HepG2 (cell line): Measurements from ENCODE around the gene WDR62. TPM values are rescaled to one million over a fixed set of nuclear protein-coding genes. Genes with fewer than 3 reads are reported as not detected.

Experiments
- BRD4 ChIP-seq: sonication (generic); formaldehyde crosslinking; IDR thresholded peaks from 2 replicates; pipeline ENCODE4 v1.4.0; 2020; ENCODE audit warnings: missing genetic modification reagents
- EZH2 ChIP-seq: conservative IDR thresholded peaks from 2 replicates; pipeline ENCODE4 v1.6.1; 2012; ENCODE audit warnings: mild to moderate bottlenecking, low read depth, low read length, moderate library complexity
- HDAC1 ChIP-seq: sonication (generic); formaldehyde crosslinking; IDR thresholded peaks from 2 replicates; pipeline ENCODE4 v1.5.1; 2020; ENCODE audit warnings: mild to moderate bottlenecking, missing genetic modification reagents
- MED1 ChIP-seq: sonication (generic); formaldehyde crosslinking; IDR thresholded peaks from 2 replicates; pipeline ENCODE4 v1.4.0; 2020; ENCODE audit warnings: missing genetic modification reagents
- MEIS1 ChIP-seq: sonication (generic); formaldehyde crosslinking; IDR thresholded peaks from 2 replicates; pipeline ENCODE4 v1.9.0; 2021; ENCODE audit warnings: mild to moderate bottlenecking, missing genetic modification reagents, moderate library complexity, borderline replicate concordance
- NFE2L2 ChIP-seq: fragments of 150-350 bp; IDR thresholded peaks from 2 replicates; pipeline ENCODE4 v1.6.1; 2014; ENCODE audit warnings: low read length
- NFKB2 ChIP-seq: sonication (generic); formaldehyde crosslinking; IDR thresholded peaks from 2 replicates; pipeline ENCODE4 v1.4.0; 2020; ENCODE audit warnings: missing genetic modification reagents, borderline replicate concordance
- TAF1 ChIP-seq: sonication (generic); formaldehyde crosslinking; IDR thresholded peaks from 2 replicates; pipeline ENCODE4 v1.4.0; 2020; ENCODE audit warnings: missing genetic modification reagents
- ZC3H4 ChIP-seq: sonication (generic); formaldehyde crosslinking; IDR thresholded peaks from 2 replicates; pipeline ENCODE4 v1.4.0; 2020; ENCODE audit warnings: missing genetic modification reagents, borderline replicate concordance
- ZMAT3 ChIP-seq: sonication (generic); formaldehyde crosslinking; conservative IDR thresholded peaks from 2 replicates; pipeline ENCODE4 v1.7.0; 2021; ENCODE audit warnings: missing genetic modification reagents
- ZNF30 ChIP-seq: sonication (generic); formaldehyde crosslinking; IDR thresholded peaks from 2 replicates; pipeline ENCODE4 v1.5.0; 2020; ENCODE audit warnings: mild to moderate bottlenecking, missing genetic modification reagents
- ZNF331 ChIP-seq: sonication (generic); formaldehyde crosslinking; IDR thresholded peaks from 2 replicates; pipeline ENCODE4 v1.4.0; 2020; ENCODE audit warnings: missing genetic modification reagents
- ZNF703 ChIP-seq: sonication (generic); formaldehyde crosslinking; IDR thresholded peaks from 2 replicates; pipeline ENCODE4 v1.5.1; 2020; ENCODE audit warnings: missing genetic modification reagents, mild to moderate bottlenecking, moderate library complexity, borderline replicate concordance
- ZNF747 ChIP-seq: sonication (generic); formaldehyde crosslinking; IDR thresholded peaks from 2 replicates; pipeline ENCODE4 v1.8.1; 2023; ENCODE audit warnings: missing genetic modification reagents, mild to moderate bottlenecking, borderline replicate concordance
- polyA plus RNA-seq, 8 experiments: library from polyadenylated mRNA; depleted of rRNA in 3 of 8; stranded (reverse) in 7 of 8; unstranded in 1 of 8; fragments of >200 nt; fragmentation: Illumina TruSeq in 4 of 8; extraction: Trizol in 4 of 8; gene quantifications; 2 replicates each; pipeline versions ENCODE4 v1.2.1 to v1.2.3, GENCODE V29; 2011 to 2016; ENCODE audit warnings: low read depth in 4 of 8, missing spikeins in 1 of 8, mixed read lengths in 1 of 8; ENCODE audit not compliant: insufficient read depth in 1 of 8
- total RNA-seq, 5 experiments: library from RNA; depleted of rRNA; stranded (reverse); fragments of >200 nt; fragmentation: Illumina TruSeq; extraction: Trizol; gene quantifications; 2 replicates each; pipeline ENCODE4 v1.2.3, GENCODE V29; 2016; ENCODE audit warnings: low read depth in 1 of 5
- TF ChIP-seq, protein P1 (sequence below): sonication (generic); formaldehyde crosslinking; IDR thresholded peaks from 2 replicates; pipeline ENCODE4 v1.9.0; 2021; ENCODE audit warnings: missing genetic modification reagents, borderline replicate concordance
- TF ChIP-seq, protein P2 (sequence below): sonication (generic); formaldehyde crosslinking; IDR thresholded peaks from 2 replicates; pipeline ENCODE4 v1.4.0; 2020; ENCODE audit warnings: mild to moderate bottlenecking, missing genetic modification reagents
- TF ChIP-seq, protein P3 (sequence below): sonication (generic); formaldehyde crosslinking; IDR thresholded peaks from 2 replicates; pipeline ENCODE4 v1.5.1; 2020; ENCODE audit warnings: missing genetic modification reagents, mild to moderate bottlenecking, borderline replicate concordance

Gene WDR62
- total and polyA plus RNA-seq, 2 of the 13 experiments (the other 11 are each of a cell fraction or from before 2014, with no cell fraction given): 5.8 to 12.5 TPM

DNA sequence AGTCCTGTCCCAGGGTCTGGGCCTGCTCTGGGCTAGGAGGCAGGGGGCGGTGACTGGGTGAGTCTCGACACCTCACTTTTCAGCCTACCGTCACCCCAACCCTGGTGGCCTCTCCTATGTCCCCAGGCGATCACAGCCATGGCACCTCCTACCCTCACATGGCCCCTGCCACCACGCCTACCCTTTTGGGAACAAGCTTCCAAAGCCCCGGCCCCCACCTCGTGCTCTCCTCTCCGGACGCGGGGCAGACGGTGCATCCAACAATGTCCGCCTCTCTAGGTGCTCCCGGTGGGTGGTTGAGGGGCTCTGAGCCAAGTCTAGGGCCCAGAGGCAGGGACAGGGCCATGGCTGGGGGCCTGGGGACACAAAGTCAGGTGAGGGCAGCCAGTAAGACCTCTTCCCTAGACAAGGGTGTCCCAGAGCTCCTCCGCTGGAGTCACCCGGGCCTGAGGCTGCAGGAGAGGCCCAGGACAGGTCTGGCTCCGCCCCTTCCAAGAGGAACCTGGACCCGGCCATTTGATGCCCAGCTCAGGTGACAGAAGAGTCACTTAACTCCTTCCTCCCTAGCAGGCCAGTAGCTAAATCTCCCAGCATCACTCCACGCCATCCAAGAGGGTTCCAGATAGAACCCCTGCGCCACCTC is 46.2 kb upstream of the WDR62 start, which contains the start of gene SYNE4 (continued):
- TF ChIP-seq, protein P1, sequence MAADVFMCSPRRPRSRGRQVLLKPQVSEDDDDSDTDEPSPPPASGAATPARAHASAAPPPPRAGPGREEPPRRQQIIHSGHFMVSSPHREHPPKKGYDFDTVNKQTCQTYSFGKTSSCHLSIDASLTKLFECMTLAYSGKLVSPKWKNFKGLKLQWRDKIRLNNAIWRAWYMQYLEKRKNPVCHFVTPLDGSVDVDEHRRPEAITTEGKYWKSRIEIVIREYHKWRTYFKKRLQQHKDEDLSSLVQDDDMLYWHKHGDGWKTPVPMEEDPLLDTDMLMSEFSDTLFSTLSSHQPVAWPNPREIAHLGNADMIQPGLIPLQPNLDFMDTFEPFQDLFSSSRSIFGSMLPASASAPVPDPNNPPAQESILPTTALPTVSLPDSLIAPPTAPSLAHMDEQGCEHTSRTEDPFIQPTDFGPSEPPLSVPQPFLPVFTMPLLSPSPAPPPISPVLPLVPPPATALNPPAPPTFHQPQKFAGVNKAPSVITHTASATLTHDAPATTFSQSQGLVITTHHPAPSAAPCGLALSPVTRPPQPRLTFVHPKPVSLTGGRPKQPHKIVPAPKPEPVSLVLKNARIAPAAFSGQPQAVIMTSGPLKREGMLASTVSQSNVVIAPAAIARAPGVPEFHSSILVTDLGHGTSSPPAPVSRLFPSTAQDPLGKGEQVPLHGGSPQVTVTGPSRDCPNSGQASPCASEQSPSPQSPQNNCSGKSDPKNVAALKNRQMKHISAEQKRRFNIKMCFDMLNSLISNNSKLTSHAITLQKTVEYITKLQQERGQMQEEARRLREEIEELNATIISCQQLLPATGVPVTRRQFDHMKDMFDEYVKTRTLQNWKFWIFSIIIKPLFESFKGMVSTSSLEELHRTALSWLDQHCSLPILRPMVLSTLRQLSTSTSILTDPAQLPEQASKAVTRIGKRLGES (CRISPR knock-in tag): no peak
- TF ChIP-seq ZMAT3 (CRISPR knock-in tag) (peak; percentile 68; the same call in 1 of the 2 replicates), ZNF747 (CRISPR knock-in tag) (no peak), ZNF331 (no peak), NFE2L2 (no peak), ZNF30 (CRISPR knock-in tag) (no peak), ZNF703 (CRISPR knock-in tag) (no peak), EZH2 (no peak), NFKB2 (CRISPR knock-in tag) (peak; percentile 58; the same call in 1 of the 2 replicates), MEIS1 (0 out of 2 replicates have a peak, but pooled peaks have one; percentile 45), TAF1 (peak; percentile 86), ZC3H4 (0 out of 2 replicates have a peak, but pooled peaks have one; percentile 54), MED1 (CRISPR knock-in tag) (peak; percentile 48; the same call in 1 of the 2 replicates), BRD4 (CRISPR knock-in tag) (peak; percentile 78; the same call in 1 of the 2 replicates), HDAC1 (CRISPR knock-in tag) (peak; percentile 50; the same call in 1 of the 2 replicates)
- TF ChIP-seq, protein P2, sequence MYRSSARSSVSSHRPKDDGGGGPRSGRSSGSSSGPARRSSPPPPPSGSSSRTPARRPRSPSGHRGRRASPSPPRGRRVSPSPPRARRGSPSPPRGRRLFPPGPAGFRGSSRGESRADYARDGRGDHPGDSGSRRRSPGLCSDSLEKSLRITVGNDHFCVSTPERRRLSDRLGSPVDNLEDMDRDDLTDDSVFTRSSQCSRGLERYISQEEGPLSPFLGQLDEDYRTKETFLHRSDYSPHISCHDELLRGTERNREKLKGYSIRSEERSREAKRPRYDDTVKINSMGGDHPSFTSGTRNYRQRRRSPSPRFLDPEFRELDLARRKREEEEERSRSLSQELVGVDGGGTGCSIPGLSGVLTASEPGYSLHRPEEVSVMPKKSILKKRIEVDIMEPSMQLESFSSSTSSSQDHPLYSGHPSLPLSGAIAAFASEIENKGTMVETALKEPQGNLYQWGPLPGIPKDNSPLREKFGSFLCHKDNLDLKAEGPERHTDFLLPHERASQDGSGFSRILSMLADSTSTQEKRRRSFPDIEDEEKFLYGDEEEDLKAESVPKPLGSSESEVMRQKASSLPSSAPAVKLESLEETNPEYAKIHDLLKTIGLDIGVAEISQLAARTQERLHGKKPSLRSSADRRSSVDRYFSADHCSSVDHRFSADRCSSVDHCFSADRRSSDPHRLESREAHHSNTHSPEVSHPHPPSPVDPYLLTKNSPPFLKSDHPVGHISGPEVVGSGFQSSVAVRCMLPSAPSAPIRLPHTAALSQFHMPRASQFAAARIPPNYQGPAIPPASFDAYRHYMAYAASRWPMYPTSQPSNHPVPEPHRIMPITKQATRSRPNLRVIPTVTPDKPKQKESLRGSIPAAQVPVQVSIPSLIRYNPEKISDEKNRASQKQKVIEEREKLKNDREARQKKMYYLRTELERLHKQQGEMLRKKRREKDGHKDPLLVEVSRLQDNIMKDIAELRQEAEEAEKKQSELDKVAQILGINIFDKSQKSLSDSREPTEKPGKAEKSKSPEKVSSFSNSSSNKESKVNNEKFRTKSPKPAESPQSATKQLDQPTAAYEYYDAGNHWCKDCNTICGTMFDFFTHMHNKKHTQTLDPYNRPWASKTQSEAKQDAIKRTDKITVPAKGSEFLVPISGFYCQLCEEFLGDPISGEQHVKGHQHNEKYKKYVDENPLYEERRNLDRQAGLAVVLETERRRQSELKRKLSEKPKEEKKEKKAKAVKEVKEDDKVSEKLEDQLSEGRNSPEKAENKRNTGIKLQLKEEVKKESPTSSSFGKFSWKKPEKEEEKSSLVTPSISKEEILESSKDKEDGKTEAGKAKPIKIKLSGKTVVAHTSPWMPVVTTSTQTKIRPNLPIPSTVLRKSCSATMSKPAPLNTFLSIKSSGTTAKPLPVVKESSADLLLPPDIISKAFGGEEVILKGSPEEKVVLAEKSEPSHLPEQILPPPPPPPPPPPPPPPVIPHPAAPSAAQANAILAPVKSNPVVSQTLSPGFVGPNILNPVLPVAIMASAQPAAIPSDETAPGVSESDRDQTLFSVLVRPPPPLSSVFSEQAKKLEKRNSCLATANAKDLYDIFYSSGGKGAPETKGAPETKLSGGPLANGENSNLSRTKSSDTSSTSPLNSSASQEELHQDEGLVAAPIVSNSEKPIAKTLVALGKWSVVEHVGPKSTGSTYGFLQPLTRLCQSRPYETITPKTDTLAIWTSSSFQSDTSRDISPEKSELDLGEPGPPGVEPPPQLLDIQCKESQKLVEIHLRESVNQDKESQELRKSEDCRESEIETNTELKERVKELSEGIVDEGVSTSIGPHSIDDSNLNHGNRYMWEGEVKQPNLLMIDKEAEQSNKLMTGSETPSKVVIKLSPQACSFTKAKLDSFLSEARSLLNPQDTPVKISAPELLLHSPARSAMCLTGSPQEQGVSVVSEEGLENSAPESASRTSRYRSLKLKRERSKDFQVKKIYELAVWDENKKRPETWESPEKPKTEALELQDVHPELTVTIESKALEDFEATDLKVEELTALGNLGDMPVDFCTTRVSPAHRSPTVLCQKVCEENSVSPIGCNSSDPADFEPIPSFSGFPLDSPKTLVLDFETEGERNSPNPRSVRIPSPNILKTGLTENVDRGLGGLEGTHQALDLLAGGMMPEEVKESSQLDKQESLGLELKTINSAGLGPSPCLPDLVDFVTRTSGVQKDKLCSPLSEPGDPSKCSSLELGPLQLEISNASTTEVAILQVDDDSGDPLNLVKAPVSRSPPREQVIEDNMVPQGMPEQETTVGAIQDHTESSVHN (CRISPR knock-in tag): peak; percentile 58; the same call in 1 of the 2 replicates
- TF ChIP-seq, protein P3, sequence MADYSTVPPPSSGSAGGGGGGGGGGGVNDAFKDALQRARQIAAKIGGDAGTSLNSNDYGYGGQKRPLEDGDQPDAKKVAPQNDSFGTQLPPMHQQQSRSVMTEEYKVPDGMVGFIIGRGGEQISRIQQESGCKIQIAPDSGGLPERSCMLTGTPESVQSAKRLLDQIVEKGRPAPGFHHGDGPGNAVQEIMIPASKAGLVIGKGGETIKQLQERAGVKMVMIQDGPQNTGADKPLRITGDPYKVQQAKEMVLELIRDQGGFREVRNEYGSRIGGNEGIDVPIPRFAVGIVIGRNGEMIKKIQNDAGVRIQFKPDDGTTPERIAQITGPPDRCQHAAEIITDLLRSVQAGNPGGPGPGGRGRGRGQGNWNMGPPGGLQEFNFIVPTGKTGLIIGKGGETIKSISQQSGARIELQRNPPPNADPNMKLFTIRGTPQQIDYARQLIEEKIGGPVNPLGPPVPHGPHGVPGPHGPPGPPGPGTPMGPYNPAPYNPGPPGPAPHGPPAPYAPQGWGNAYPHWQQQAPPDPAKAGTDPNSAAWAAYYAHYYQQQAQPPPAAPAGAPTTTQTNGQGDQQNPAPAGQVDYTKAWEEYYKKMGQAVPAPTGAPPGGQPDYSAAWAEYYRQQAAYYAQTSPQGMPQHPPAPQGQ (CRISPR knock-in tag): no peak
